NCI-H1105 (cell line): ENCODE results near the gene USP17L24.
"Not testable (repeated sequence)": the region's sequence is repeated elsewhere in the genome, so short reads cannot be mapped to it uniquely, and the experiment has no call there.

ENCODE experiments used
- DNase-seq: peaks from one replicate; lab custom pipeline; 2025; lab: John Stamatoyannopoulos, UW

Gene USP17L24

GRCh38 chr4:9324865-9325264 lies at the start of gene USP17L24:
TSS of gene USP17L24 (plus strand) at chr4:9325165. CDS start at chr4:9325165, 0 bp downstream.
- DNase-seq = not testable (repeated sequence)

GRCh38 chr4:9324191-9324590 lies 774 bp upstream of the USP17L24 start:
- DNase-seq = not testable (repeated sequence)

GRCh38 chr4:9329611-9330010 lies 4.6 kb downstream of the USP17L24 start, which contains the start of gene USP17L25:
TSS of gene USP17L25 (plus strand) at chr4:9329911. CDS start at chr4:9329911, 0 bp downstream.
- not testable (repeated sequence) for DNase-seq

GRCh38 chr4:9334358-9334757 lies 9.4 kb downstream of the USP17L24 start, which contains the start of gene USP17L26:
TSS of gene USP17L26 (plus strand) at chr4:9334658. CDS start at chr4:9334658, 0 bp downstream.
- not testable (repeated sequence) for DNase-seq

GRCh38 chr4:9339103-9339502 lies 14.1 kb downstream of the USP17L24 start, which contains the start of gene USP17L5:
TSS of gene USP17L5 (plus strand) at chr4:9339403. CDS start at chr4:9339403, 0 bp downstream.
- not testable (repeated sequence) for DNase-seq

- not testable (repeated sequence) for DNase-seq
Measured at GRCh38 chr4:9343848-9344247, 18.9 kb downstream of the USP17L24 start, which contains the start of gene USP17L27. TSS of gene USP17L27 (plus strand) at chr4:9344148. CDS start at chr4:9344148, 0 bp downstream.

GRCh38 chr4:9348593-9348992 lies 23.6 kb downstream of the USP17L24 start, which contains the start of gene USP17L28:
TSS of gene USP17L28 (plus strand) at chr4:9348893. CDS start at chr4:9348893, 0 bp downstream.
- not testable (repeated sequence) for DNase-seq

- not testable (repeated sequence) for DNase-seq
Measured at GRCh38 chr4:9350866-9351265, 25.9 kb downstream of the USP17L24 start.

GRCh38 chr4:9353338-9353737 lies 28.4 kb downstream of the USP17L24 start, which contains the start of gene USP17L29:
TSS of gene USP17L29 (plus strand) at chr4:9353638. CDS start at chr4:9353638, 0 bp downstream.
- DNase-seq = not testable (repeated sequence)

GRCh38 chr4:9362829-9363228 lies 37.9 kb downstream of the USP17L24 start, which contains the start of gene USP17L30:
TSS of gene USP17L30 (plus strand) at chr4:9363129. CDS start at chr4:9363129, 0 bp downstream.
- not testable (repeated sequence) for DNase-seq
